Activated CD4-positive, CD25-positive, alpha-beta regulatory T cell (primary cell): ENCODE data around the gene SNRNP70.
"Not testable (repeated sequence)": the region's sequence is repeated elsewhere in the genome, so short reads cannot be mapped to it uniquely, and the experiment has no call there.

Experiments used
- DNase-seq, 4 experiments: peaks; one replicate each; lab custom pipeline; 2025; lab: John Stamatoyannopoulos, UW

SNRNP70 gene

DNA sequence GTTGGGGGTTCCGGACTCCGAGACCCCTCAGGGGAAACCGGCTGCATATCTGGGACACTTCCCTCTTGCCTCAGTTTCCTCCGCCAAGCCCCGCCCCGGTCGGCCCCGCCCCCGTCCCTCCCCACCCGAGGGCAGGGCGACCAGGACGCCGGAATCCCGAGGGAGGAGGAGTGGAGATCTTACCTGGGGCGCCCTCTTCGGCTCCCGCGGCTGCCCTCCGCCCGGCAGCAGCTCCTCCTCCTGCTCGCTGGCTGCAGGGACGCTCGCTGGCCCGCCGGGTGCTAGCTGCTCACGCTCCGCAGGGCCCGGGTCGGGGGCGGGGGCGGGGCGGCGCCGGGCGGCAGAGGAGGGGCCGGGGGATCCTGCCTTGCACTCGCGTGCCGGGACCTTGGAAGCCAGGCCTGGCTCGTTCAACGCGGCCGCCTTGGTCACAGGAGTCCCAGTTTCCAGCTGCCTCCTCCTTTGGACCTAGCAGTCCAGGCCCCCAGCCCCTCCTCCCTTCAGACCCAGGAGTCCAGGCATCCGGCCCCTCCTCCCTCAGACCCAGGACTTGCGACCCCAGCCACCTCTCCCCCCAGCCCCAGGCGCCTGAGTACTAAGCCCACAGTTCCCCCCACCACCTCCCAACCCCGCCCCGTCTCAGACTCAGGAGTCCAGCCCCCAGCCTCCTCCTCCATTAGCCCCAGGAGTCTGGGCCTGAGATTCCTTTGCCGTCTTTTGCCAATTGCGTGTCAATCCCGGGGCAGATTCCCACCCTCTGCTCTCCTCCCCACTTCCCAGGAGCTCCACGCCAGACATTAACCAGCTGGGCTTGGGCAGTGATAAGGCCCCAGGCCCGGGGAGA is 20.3 kb upstream of the SNRNP70 start, which contains the start of gene NTF4:
Gene NTF4 (minus strand): TSS at position 51 of the 844 bp plus-strand sequence. CDS start 2,821 bp downstream, outside the sequence.
- DNase-seq: no peak

DNA sequence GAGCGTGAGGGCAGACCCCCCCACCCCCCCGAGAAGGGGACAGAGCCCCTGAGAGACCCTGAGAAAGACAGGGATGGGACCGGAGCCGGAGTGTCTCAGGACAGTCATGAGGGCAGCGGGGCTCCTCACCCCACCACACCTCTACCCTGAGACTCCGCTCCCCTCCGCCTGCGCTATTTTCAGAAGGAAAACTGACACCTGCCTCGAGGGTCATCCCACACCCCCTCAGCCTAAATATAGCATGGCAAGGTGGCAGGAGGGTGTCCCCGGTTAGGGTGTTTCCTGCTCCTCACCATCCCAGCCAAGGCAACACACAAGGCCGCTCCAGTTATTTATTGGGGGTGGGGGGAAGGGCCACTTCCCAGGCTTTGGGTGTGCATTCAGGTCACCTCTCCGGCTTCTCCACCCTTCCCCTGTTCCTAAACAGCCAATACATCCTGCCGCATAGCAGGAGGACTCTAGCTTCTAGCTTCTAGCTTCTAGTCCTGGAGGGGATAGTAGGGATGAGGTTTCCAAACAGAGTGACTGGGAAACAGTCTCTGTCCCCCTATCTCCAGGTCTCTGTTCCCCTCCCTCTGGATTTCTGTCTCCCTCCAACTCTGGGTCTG is 19.2 kb upstream of the SNRNP70 start:
- no peak for DNase-seq

DNA sequence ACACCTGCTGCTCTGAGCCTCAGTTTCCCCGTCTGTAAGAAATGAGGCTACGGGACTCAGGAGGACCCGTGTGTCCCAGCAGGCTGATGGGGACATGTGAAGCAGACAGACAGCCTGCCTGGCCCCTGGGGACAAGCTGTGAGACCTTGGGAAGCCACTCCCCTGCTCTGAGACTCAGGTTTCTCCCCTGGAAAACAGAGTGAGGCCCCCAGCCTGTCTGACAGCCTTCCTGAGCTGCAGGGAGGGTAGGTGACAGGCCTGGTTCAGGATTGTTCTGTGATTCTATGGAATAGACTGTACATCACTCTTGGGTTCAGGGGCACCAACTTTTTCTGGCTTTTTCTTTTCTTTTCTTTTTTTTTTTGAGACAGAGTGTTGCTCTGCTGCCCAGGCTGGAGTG is 17.7 kb upstream of the SNRNP70 start:
- DNase-seq: no peak

DNA sequence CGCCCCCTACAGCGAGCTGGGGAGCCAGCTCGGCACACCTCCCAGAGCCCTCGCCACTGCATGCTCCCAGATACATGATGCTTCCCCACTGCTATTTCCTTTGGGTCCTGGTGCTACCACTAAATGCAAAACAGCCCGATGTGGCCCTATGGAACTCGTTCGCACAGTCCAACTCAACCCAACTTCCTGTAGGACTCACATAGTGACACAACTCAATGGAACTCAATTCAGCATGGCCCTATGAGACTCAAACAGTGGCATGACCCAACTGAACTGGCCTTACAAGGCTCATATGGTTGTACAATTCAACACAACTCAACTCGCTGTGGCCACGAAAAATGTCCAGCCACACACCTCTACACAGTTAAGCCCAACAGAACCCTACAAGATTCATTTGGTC is 16.2 kb upstream of the SNRNP70 start:
- DNase-seq: no peak

DNA sequence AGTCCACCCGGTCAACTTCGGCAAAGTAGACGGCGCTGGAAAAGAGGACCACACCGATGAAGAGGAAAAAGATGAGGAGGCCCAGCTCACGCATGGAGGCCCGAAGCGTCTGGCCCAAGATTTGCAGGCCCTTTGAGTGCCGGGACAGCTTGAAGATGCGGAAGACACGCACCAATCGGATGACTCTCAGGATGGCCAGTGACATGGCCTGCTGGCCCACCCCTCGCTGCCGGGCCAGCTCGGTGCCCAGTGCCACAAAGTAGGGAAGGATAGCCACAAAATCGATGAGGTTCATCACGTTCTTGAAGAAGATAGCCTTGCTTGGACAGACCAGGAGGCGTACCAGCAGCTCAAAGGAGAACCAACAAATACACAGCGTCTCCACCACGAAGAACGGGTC is 14.8 kb upstream of the SNRNP70 start:
- DNase-seq: no peak

DNA sequence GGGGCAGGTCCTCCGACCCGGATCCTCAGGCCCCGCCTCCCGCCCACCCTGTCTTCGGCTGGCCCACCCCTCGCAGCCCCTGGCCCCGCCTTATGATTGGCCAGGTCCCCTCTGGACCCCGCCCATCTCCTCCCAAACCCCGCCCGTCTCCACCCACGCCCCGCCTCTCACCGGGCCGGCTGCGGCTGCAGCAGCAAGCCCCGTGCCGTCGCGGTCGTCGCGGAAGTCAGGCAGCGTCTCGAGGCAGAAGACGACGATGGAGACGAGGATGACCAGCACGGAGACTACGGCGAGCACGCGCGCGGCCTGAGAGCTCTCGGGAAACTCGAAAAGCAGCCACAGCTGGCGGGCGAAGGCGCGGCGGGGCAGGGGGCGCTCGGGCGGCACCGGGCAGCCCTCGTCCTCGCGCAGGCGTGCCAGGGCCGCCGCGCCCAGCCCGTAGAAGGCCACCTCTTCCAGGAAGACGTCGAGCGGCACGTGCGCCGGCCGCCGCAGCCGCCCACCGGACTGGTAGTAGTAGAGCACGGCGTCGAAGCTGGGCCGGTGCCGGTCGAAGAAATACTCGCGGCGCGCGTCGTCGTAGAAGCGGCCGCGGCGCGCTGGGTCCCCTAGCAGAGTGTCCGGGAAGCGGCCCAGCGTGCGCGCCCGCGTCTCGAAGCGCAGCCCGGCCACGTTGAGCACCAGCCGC is 13.2 kb upstream of the SNRNP70 start:
- no peak for DNase-seq

DNA sequence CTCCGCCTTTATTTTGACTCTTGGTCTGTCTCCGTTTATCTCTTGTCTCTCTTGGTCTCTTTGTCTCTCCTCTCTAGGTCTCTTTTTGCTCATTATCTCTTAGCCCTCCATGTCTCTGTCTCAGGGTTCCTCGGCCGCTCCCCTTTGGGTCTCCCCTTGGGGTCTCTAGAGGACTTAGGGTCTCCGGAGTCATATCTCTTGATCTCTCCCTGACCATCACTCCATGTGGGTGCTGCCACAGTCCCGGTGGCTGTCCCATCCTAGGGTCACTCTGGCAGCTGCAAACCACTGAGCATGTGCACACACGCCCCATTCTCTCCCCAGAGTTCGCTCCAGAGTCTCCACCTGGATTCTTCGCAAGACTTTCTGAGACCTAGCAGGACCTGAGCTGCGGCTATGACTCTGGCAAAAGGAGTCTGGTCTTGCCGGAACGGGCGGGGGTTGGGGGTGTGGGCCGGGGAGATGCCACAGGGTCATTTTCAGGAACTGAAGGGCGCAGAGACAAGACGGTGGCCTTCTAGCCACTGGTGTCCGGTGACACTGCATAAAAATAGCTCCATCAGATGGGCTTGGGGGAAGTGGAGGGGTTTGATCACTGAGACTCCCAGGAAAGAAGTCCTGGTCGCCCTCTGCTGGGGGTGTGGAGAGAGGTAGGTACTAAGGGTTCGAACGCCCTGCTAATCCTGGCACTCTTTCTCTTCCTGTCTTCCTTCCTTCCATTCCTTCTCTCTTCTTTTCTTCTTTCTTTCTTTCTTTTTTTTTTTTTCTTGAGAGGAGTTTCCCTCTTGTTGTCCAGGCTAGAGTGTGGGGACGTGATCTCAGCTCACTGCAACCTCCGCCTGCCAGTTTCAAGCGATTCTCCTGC is 11.5 kb upstream of the SNRNP70 start:
- DNase-seq: no peak

DNA sequence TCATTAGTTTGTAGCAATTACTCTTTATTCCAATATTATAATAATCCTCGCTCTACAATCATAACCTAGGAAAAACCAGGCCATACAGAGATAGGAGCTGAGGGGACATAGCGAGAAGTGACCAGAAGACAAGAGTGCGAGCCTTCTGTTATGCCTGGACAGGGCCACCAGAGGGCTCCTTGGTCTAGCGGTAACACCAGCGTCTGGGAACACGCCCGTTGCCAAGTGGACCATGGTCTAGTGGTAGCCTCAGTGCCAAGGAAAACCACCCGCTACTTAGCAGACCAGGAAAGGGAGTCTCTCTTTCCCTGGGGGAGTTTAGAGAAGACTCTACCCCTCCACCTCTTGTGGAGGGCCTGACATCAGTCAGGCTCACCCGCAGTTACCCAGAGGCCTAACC is 10.4 kb upstream of the SNRNP70 start:
- DNase-seq: not testable (repeated sequence)

DNA sequence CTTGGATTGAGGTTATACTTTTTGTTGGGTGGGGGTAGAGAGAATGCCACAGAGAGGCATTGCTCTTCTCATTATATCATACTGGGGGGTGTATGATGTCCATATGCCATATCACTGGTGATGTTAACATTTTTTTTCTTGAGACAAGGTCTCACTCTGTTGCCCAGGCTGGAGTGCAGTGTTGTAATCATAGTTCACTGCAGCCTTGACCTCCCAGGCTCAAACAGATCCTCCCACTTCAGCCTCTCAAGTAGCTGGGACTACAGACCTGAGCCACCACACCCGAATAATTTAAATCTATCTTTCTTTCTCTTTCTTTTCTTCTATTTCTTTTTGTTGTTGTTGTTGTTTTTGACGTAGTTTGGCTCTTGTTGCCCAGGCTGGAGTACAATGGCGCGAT is 4.9 kb upstream of the SNRNP70 start:
- DNase-seq: no peak

DNA sequence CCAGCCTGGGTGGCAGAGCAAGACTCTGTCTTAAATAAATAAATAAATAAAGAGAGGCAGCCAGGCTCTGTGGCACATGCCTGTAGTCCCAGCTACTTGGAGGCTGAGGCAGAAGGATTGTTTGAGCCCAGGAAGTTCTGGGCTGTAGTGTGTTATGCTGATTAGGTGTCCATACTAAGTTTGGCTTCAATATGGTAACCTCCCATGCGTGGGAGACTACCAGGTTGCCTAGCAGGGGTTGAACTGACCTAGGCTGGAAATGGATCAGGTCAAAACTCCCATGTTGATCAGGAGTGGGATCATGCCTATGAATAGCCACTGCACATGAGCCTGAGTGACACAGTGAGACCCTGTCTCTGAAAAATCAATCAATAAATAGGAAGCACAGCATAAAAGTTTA is 4.0 kb upstream of the SNRNP70 start:
- no peak for DNase-seq

DNA sequence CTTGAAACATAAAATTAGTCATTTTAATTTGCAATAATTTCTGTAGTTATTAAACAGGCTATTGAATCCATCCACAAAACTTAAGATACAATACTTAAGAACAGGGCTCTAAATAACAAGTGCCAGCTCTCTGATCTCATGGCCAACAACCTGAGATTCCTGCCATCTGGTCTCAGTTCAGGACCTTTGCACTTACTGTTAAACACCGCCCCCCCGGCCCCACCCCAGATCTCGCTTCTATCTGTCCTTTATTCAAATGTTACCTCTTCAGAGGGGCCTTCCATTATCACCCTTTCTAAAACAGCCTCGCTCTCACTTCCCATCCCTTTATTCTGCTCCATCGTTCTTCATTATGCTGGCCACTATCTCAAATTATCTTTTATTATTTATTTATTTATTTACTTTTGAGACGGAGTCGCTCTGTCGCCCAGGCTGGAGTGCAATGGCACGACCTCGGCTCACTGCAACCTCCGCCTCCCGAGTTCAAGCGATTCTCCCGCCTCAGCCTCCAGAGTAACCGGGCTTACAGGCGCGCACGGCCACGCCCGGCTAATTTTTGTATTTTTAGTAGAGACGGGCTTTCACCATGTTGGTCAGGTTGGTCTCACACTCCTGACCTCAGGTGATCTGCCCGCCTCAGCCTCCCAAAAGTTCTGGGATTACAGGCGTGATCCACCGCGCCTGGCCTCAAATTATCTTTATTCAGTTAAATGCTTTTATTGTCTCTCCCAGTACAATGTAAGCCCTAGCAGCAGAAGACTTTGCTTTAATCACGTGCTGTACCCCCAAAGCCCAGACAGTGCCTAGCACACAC is 838 bp upstream of the SNRNP70 start:
- DNase-seq: no peak

DNA sequence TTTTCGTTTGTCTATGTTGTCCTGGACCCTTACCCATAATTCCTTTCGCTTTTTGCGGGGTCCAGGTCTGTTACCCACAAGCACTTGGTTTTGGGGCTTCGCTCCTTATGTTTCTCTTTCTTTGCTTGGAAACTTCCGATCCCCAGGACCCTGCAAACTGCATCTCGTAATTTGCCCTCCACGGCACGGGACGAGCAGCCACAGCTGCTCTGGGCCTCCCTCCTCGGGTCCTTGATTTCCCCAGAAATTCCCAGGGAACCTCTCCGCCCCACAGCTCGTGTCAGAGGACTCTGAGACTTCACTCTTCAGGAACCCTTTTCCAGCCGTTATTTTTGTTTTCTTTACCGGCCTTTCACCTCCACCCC is 599 bp downstream of the SNRNP70 start:
- DNase-seq: no peak

DNA sequence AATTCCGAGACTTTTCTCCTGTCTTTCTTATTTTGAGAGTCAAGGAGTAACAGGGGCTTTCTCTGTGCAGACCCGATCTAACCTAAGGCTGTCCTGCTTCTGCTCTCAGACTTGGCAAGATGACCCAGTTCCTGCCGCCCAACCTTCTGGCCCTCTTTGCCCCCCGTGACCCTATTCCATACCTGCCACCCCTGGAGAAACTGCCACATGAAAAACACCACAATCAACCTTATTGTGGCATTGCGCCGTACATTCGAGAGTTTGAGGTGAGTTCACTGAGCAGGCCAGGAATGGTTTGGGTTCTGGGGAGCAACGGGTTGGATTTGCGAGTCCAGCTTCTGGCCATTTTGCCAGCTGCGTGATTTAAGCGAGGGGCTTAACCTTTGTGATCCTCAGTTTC is 1.0 kb downstream of the SNRNP70 start:
- no peak for DNase-seq

DNA sequence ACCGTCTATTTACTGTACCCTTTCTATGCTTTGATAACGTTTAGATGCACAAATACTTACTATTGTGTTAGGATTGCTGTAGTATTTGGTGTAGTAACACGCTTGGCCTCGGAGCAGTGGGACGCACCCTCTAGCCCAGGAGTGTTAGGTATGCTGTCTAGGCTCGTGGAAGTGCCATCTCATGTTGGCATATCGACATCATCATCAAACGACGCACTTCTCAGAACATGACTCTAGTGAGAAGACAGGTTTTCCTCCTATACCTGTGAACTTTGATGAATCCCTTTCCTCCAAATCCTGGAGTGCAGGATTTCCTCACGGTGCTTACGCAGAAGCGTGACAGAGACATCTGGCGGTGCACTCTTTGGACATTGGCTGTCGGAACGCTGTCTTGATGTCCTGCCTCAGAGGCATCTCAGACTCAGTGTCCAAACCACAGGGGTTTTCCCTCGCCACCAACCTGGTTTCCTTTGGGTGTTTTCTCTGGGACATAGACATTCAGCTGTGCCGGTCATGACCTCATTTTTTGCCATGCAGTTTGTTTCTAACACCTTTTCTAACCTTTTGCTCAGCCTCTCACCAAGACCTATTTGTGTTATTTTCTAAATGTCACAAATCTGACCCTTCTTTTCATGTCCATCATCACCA is 6.3 kb downstream of the SNRNP70 start:
- DNase-seq: no peak

DNA sequence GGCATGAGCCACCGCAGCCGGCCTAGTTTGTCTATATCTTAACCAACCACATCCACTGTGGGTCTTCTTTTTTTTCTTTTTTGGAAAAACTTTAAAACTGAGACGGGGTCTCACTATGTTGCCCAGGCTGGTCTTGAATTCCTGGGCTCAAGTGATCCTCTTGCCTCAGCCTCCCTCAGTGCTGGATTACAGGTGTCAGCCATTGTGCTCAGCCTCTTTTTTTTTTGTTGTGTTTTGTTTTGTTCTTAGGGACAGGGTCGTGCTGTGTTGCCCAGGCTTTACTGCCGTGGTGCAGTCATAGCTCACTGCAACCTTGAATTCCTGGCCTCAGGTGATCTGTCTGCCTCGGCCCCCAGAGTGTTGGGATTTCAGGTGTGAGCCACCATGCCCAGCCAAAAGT is 7.4 kb downstream of the SNRNP70 start:
- DNase-seq: no peak

DNA sequence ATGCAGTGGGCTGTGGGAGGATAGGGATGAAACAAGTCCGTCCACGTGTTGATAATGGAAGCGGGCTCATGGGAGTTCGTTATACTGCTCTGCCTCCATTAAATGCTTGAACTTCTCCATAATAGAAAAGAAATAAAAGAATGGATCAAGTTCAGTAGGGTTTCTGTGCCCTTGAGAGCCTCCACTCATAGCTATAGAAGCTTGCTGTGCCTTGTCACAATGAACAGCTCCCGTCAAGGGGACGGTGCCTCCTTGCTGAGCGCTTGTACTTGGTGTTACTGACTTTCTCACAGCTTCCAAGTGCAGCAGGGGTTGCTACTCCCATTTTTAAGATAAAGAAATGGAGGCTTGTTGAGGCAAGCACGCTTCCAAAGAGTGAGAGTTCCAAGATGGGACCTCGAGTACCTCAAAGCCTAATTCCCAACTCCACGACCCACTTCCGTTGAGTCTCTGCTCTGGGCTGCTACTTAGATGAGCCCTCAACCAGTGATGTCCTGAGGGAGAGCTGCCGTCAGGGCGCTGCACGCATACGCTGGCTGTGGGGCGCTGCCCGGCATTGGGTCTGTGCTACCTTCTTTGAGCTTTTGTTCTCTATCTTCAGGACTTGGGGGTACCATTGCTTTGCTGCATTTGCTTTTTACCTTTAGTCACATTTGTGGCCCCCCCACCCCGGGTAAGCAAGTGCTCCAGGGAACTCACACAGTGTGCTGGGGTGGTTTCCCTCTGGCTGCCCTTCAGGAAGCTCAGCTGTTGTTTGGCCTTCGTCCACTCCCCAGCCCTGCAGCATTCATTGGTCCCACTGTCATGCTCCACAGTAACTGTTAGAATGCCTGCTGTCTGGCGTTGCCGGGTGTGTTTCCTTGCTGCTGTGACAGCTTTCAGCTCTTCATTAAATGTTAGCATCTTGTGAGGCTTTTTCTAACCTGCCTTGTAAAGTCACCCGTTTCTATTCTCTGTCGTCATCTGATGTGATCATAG is 9.5 kb downstream of the SNRNP70 start:
- DNase-seq: no peak

DNA sequence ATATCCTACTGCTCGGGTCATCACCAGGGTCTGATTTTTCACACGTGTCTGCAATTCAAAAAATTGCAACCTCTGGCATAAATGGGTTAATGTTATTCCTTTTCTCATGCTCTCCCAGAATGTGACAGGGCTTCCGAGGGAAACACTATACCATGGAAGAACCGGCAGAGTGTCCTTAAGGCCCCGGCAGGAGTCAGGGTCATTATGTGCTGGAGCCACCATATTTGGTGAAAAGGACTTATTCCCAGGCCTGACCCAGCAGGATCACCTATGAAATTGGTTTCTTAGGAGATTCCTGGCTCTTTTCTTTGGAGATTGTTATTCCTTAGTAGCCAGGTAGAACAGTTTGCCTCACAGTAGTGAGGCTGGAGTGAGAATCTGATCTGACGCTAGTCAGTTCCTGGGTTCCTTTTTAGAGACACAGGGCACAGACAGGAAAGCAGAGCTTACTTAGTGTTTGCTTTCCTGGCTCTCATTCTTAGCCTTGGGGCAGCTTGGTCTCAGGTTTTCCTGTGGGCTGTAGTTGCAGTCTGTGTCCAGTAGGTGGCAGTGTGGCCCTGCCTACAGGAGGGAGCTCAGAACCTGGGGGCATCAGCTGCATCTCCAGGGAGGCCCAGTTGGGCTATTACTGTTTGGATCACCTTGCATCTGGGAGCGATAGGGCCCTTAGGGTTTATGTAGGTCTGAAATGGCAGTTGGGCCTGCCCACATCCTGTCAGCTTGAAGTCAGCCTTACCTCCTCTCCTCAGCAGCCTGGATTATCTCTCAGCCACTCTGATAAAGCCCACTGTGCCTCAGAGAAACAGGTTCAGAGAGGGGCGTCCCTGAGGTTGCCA is 12.4 kb downstream of the SNRNP70 start:
- peak; percentile 46 to 54 (median 50) for DNase-seq

DNA sequence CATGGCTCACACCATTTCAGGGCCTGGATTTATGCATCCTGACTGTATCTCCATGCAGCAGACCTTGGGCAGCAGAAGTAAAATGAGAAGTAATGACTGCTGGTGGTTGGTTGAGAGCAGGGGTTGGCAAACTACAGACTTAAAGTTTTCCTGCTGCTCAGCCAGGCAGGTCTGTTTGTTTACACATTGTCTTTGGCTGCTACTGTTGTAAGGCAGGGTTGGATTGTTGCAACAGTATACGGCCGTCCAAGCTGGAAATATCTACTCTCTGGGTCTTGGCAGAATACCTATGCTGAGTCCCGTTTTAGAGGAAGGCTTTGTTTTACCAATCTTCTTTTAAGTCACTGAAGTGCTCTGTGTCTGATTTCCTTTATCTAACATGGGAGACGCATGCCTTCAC is 13.5 kb downstream of the SNRNP70 start:
- no peak for DNase-seq

DNA sequence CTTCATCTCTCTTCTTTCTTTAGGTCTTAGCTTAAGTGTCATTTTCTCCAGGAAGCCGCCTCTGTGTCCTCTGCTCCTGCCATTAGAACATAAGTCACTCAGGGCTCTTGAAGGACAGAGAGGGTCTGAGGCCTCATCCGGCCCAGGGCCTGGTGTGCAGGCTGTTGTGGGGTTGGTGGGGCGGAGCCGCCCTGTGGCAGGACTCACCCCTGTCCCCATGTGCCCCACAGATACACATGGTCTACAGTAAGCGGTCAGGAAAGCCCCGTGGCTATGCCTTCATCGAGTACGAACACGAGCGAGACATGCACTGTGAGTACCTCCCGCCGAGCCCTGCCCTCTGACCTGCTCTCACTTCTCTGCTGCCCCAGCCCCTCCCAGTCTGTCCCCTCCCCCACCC is 15.9 kb downstream of the SNRNP70 start:
- DNase-seq: no peak
